Hepatocyte (in vitro differentiated cells): ENCODE data around the gene GDA.

Source experiments
- CTCF ChIP-seq: fragments of 200-600 bp; sonication (generic); IDR thresholded peaks from 2 replicates; pipeline ENCODE4 v1.5.1; 2016; ENCODE audit warnings: antibody characterized with exemption, mild to moderate bottlenecking; ENCODE audit not compliant: poor library complexity
- EZH2 ChIP-seq: fragments of 200-600 bp; sonication (generic); IDR thresholded peaks from 2 replicates; pipeline ENCODE4 v1.6.1; 2016; ENCODE audit warnings: antibody characterized with exemption, mild to moderate bottlenecking, borderline replicate concordance

DNA sequence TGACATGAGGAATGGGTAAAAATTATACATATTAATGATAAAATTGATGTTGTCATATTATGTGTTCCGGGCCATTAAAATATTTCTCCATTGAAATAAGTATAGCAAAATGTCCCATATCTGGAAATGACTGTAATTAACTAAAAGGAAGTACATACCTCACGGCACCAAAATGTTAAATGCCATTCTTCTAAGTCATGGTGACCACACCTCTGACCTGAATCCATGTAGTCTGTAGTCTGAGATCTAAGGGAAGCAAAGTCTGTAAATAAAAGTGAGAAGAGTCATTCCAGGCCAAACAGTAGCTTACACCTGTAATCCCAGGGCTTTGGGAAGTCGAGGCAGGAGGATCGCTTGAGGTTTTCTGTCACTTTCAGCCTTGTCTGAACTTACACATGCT, 8.7 kb upstream of the GDA start:
- no peak for TF ChIP-seq EZH2
- TF ChIP-seq CTCF: no peak
